Neural cell (in vitro differentiated cells): ENCODE measurements around the gene DGKK.

Experiments
- EP300 ChIP-seq: fragments of 450-650 bp; conservative IDR thresholded peaks from 2 replicates; pipeline ENCODE4 v1.6.1; 2014; ENCODE audit warnings: antibody characterized with exemption, mild to moderate bottlenecking, moderate library complexity; ENCODE audit not compliant: poor library complexity, severe bottlenecking
- EZH2 ChIP-seq: fragments of 200-600, 300-800 bp; shearing (Covaris generic), sonication (generic); IDR thresholded peaks from 2 replicates; pipeline ENCODE4 v1.6.1; 2014; ENCODE audit warnings: antibody characterized with exemption, low read length, borderline replicate concordance, mild to moderate bottlenecking; ENCODE audit not compliant: insufficient read depth, poor library complexity, severe bottlenecking
- MXI1 ChIP-seq: fragments of 450-650 bp; conservative IDR thresholded peaks from 2 replicates; pipeline ENCODE4 v1.6.1; 2014; ENCODE audit warnings: antibody characterized with exemption, mild to moderate bottlenecking; ENCODE audit not compliant: poor library complexity, severe bottlenecking
- POLR2AphosphoS5 ChIP-seq: IDR thresholded peaks from 2 replicates; pipeline ENCODE4 v1.6.1; 2012
- RAD21 ChIP-seq: fragments of 450-650 bp; conservative IDR thresholded peaks from 2 replicates; pipeline ENCODE4 v1.6.1; 2014; ENCODE audit warnings: antibody characterized with exemption, mild to moderate bottlenecking, moderate library complexity
- REST ChIP-seq: IDR thresholded peaks from 2 replicates; pipeline ENCODE4 v1.6.1; 2012; ENCODE audit warnings: borderline replicate concordance
- SMC3 ChIP-seq: fragments of 450-650 bp; conservative IDR thresholded peaks from 2 replicates; pipeline ENCODE4 v1.6.1; 2014; ENCODE audit warnings: antibody characterized with exemption, mild to moderate bottlenecking, moderate library complexity; ENCODE audit not compliant: poor library complexity
- TAF1 ChIP-seq: IDR thresholded peaks from 2 replicates; pipeline ENCODE4 v1.6.1; 2012; ENCODE audit warnings: low read depth
- TF ChIP-seq, protein P1 (sequence below): fragments of 450-650 bp; IDR thresholded peaks from 2 replicates; pipeline ENCODE4 v1.5.1; 2014; ENCODE audit warnings: antibody characterized with exemption, mild to moderate bottlenecking, moderate library complexity; ENCODE audit not compliant: poor library complexity, severe bottlenecking

DNA sequence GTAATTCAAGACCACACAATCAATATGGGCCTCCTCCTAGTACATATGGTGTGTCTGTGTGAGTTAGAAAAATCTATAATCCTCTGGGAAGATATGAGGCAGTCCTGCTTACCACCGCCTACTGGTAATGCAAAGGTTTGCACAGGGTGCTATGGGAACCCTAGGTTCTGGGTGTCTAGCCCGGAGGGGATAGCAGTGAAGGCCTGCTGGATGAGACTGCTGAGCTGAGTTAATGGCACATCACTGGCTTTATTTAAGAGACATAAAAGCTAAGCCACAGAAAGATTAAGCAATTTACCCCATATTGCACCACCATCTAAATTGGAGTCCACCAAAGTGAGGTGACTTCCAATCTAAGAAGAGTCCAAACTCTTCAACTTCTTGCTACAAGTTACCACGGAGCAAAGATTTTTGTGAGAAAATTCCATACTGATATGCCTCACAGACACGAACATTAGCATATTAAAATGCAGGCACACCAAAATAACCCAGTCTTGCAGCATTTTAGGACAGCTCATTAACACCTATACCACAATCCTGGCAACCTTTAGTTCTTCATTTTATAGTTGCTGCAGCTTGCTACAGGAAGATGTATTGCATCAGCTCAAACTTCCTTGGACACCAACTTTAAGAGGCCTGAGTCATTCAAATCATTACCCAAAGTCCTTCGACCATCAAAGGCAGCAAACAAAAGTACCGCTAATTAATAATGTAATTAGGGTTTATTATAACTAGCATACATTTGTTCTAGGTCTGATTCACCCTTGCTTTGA, 13.7 kb downstream of the DGKK start:
- no peak for TF ChIP-seq POLR2AphosphoS5
- TF ChIP-seq, protein P1, sequence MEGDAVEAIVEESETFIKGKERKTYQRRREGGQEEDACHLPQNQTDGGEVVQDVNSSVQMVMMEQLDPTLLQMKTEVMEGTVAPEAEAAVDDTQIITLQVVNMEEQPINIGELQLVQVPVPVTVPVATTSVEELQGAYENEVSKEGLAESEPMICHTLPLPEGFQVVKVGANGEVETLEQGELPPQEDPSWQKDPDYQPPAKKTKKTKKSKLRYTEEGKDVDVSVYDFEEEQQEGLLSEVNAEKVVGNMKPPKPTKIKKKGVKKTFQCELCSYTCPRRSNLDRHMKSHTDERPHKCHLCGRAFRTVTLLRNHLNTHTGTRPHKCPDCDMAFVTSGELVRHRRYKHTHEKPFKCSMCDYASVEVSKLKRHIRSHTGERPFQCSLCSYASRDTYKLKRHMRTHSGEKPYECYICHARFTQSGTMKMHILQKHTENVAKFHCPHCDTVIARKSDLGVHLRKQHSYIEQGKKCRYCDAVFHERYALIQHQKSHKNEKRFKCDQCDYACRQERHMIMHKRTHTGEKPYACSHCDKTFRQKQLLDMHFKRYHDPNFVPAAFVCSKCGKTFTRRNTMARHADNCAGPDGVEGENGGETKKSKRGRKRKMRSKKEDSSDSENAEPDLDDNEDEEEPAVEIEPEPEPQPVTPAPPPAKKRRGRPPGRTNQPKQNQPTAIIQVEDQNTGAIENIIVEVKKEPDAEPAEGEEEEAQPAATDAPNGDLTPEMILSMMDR: no peak
- no peak for TF ChIP-seq REST
- no peak for TF ChIP-seq EZH2
- no peak for TF ChIP-seq MXI1
- no peak for TF ChIP-seq SMC3
- no peak for TF ChIP-seq EP300
- no peak for TF ChIP-seq TAF1
- TF ChIP-seq RAD21: no peak
